ENCODE data around the gene PPARG.

PPARG gene

GRCh38 chr3:12309716-12310115 lies 20.8 kb downstream of the PPARG start:
- DNase-seq (ENCODE audit: extremely low read depth in 1 of 2, low read depth in 1 of 2) = no peak

DNA sequence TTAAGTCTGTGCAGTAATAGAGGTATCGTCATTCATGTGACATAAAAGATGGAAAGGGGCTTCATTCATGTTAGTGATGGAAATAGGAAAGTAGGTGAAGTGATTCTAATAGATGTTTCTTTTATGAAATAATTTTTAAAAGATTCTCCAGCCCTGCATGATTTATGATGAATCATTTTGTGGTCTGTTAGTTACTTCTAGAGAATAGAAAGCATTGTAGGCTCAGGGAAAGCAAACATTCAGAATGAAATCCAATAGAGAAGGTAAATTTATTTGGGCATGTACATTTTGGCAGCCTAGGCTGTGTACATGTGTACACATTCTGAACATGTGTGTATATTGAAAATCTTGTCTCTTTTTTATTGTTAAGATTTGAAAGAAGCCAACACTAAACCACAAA lies 23.1 kb downstream of the PPARG start:
- no peak for DNase-seq (ENCODE audit: extremely low read depth in 1 of 2, low read depth in 1 of 2)

GRCh38 chr3:12313519-12313918 lies 24.6 kb downstream of the PPARG start:
- DNase-seq (ENCODE audit: extremely low read depth in 1 of 2, low read depth in 1 of 2) = no peak

- DNase-seq (ENCODE audit: extremely low read depth in 1 of 2, low read depth in 1 of 2) = no peak
Observed at GRCh38 chr3:12316253-12316652, 27.4 kb downstream of the PPARG start.

DNA sequence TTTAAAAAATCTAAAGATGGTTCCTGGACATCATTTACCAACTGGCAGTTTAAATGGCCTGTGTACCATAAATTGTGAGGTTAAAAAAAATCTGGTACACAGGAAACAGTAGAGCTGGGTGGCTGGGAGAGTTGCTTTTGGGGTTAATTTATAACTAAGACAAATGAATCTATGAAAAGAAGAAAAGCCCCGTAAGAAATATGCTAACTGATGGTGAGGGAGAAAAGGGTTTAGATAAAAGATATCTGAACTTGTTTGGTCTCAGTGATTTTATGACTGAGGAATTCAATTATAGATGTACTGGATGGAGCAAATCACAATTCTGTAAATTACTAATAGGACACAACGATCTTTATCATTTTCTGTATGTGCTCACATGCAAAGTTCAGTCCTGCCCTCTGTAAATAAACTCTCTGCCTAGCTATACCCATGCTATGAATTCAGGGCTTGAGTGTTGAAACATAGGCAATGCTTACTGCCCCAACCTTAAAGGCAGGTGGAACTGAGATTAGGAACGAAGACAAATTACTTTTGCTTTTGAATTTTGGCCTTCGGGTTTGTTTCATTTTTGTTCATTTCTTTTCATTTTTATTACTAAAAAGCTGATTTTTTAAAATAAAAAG lies 28.0 kb downstream of the PPARG start:
- DNase-seq (ENCODE audit: extremely low read depth in 1 of 2, low read depth in 1 of 2) = no peak

- DNase-seq (ENCODE audit: extremely low read depth in 1 of 2, low read depth in 1 of 2) = no peak
Observed at GRCh38 chr3:12317914-12318313, 29.0 kb downstream of the PPARG start.

DNA sequence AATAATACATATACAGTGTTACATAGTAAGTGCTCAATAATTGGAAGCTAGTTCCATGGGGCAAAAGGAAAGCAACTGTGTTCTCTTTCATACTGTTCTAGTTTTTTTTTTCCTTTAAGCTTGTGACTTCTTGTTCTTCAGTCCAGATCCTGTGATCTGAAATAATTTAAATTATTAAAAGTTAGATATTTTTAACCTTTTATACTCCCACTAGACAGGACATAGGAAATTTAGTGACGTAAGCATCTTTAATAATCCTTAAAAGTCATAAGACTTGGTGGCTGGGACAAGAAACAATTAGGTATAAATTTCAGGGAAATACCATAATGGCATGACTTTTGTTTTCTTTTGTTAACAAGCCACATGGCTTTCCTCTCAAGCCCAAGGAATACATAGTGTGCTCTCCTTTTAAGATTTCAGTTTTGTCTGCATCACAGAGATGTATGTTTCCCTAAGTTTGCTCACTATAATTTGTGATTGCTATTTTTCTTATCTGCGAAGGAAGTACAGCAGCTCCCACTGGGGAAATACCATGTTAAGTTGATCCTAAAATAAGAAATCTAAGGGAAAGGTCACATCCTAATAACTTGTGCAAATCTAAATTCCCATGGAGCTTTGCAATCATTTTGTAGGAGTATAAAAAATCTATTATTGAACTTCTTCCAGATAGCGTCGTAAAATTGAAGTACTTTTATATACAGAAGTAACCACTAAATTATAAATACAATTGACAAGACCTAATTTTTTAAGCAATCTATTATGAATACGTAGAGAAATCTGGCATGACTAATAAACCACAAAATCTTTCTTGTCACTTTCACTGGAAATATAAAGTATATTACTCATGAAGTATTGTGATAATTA lies 30.1 kb downstream of the PPARG start:
- no peak for DNase-seq (ENCODE audit: extremely low read depth in 1 of 2, low read depth in 1 of 2)

- DNase-seq (ENCODE audit: extremely low read depth in 1 of 2, low read depth in 1 of 2) = no peak
Observed at GRCh38 chr3:12321015-12321414, 32.1 kb downstream of the PPARG start.

GRCh38 chr3:12323237-12323636 lies 34.4 kb downstream of the PPARG start:
- no peak for DNase-seq (ENCODE audit: extremely low read depth in 1 of 2, low read depth in 1 of 2)

GRCh38 chr3:12325586-12326515 lies 37.0 kb downstream of the PPARG start:
- DNase-seq (ENCODE audit: extremely low read depth in 1 of 2, low read depth in 1 of 2) = no peak

DNA sequence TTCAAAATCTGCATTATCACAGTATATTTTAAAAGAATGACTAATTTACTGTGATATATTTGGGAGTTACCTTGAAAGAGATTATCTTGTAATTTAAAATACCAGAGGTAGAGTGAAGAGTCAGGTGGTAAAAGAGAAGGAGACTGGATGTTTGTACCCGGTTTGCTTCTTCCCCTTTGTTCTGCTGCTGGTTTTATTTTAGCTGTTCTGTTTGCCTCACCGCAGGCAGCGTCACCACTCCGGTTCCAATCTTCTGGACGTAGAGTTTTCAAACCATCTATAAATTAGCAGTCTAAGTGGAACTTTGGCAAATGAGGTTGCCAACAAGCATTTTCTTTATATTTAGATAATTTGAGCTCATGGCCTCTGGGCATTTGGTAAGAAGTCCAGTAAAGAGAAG lies 38.2 kb downstream of the PPARG start:
- DNase-seq (ENCODE audit: extremely low read depth in 1 of 2, low read depth in 1 of 2) = no peak

GRCh38 chr3:12328132-12328836 lies 39.4 kb downstream of the PPARG start:
- no peak for DNase-seq (ENCODE audit: extremely low read depth in 1 of 2, low read depth in 1 of 2)

DNA sequence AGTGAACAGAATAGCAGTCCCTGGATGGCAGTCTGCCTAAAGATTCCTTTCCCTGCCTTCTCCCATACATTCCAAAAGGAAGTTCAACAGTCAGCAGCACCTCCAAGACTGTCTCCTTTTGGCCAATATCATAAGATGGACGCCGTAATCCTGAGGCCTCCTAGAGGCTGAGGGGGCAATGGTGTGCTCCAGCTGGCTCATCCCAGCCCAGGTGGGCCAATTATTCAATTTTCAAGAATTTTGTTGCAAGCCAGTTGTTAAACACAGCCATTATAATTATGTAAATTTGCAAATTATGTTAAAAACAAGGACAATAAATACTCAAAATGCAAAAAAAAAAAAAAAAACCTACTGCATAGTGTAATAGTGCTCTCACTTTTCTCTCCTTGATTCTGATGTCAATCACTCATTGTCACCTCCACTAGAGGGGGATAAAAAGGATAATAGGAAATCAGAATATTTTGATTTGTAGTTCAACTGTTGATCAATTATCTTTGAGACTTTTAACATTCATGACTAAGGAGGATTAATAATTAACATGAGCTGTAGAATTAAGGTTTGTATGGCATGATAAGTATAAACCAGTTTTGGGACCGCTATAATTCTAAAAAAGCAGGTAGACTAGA lies 40.1 kb downstream of the PPARG start:
- no peak for DNase-seq (ENCODE audit: extremely low read depth in 1 of 2, low read depth in 1 of 2)

GRCh38 chr3:12334786-12335185 lies 45.9 kb downstream of the PPARG start:
- DNase-seq (ENCODE audit: extremely low read depth in 1 of 2, low read depth in 1 of 2) = no peak

DNA sequence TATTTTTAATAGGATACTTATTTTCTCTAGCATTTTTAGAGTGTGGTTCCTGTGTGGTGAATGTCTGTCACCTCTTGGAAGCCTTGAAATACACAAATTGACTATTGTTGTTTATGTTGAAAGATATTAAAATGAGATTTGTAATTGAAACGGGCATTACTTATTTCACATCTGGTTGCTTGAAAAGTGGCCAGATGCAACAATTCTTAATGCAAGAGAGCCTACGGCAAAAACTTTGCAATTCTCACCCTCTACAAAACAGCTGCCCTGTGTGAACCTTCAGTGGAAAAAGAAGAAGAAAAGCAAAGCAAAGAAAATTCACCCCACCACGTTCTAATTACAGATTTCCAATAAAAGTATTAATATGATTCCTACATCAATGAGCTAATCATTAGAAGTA lies 46.6 kb downstream of the PPARG start:
- DNase-seq (ENCODE audit: extremely low read depth in 1 of 2, low read depth in 1 of 2) = no peak

DNA sequence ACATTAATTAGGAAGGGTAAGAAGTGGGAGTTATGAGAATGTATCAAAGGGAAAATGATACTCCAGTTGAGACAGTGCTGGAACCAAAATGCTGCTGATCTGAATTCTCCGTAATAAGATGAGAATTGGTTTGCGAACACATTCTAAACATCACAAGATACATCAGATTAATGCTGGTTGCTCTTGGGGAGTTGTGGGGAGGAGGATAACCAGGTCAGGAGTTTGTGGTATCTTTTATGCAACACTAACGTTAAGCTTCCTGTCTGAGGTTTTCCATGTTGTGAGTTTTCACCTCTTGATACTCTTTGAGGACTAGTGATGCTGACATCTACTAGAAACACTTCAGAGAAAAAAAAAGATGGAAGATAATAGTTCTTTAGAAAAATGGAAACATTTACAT lies 47.2 kb downstream of the PPARG start:
- no peak for DNase-seq (ENCODE audit: extremely low read depth in 1 of 2, low read depth in 1 of 2)

GRCh38 chr3:12338595-12339546 lies 50.0 kb downstream of the PPARG start:
- DNase-seq (ENCODE audit: extremely low read depth in 1 of 2, low read depth in 1 of 2) = no peak

DNA sequence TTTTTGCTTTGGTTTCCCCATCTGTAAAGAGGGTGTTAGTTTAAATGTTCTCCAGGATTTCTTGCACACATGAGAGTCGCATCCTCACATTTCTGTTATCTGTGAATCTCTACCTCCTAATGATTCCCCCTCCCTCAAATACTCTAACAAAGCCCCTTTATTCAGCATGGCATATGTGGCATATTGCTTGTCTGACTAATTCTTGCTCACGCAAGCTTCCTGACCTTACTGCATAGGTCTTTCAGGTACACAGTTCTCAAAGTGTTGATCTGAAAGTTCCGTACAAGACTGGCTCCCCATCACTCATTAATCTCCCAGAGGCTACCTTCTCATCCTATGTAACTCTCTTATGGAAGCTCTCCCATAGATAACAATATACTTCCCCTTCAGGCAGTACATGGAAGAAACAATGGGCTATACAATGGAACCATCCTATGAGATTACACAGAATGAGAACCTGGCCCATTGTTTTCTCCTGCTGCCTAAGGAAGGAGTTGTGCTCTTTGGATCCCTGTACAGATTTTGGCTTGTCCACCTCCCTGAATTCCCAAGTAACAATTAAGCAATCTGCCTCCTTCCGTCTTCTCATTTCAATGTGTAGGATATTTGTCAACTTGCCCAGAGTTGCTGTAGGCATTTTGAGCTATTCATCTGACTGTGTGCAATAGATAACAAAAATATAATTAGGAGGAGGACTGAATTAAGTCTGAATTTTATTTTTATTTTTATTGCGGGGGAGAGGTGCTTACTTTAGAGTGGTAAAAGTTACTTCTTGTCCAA lies 51.0 kb downstream of the PPARG start:
- DNase-seq (ENCODE audit: extremely low read depth in 1 of 2, low read depth in 1 of 2) = no peak
